Lung (tissue), 13 donors: ENCODE measurements around the gene CHIA. TPM values are rescaled to one million over a fixed set of nuclear protein-coding genes. Genes with fewer than 3 reads are reported as not detected.

Source experiments
- ATAC-seq: fragments of 200-7000 bp; cut with Tn5 transposase; one replicate; pipeline ENCODE4 v1.9.1; 2020; ENCODE audit warnings: moderate number of reproducible peaks; ENCODE audit not compliant: insufficient read depth, low FRiP score
- DNase-seq, 3 donors: peaks; one replicate each; pipeline ENCODE4 v3.0.0-alpha.2; 2013 to 2017
- H3K27ac ChIP-seq, 2 donors: one replicate each; pipeline ENCODE4 v1.5.1; 2013; ENCODE audit warnings: mild to moderate bottlenecking in 2 of 2, moderate library complexity in 2 of 2, control low read depth in 1 of 2, inconsistent platforms in 1 of 2, low read depth in 1 of 2, low read length in 1 of 2
- H3K27me3 ChIP-seq, 3 donors: one replicate each; pipeline ENCODE4 v1.5.1; 2013; ENCODE audit warnings: low read length in 2 of 3; ENCODE audit not compliant: control insufficient read depth in 3 of 3, insufficient read depth in 3 of 3
- H3K36me3 ChIP-seq, 4 donors: one replicate each; pipeline ENCODE4 v1.5.1; 2013; ENCODE audit warnings: low read length in 4 of 4, mild to moderate bottlenecking in 1 of 4, moderate library complexity in 1 of 4; ENCODE audit not compliant: control insufficient read depth in 4 of 4, insufficient read depth in 4 of 4
- H3K4me1 ChIP-seq, 5 donors: one replicate each; pipeline ENCODE4 v1.5.1; 2013; ENCODE audit warnings: low read length in 5 of 5, mild to moderate bottlenecking in 2 of 5, moderate library complexity in 1 of 5; ENCODE audit not compliant: control insufficient read depth in 5 of 5, insufficient read depth in 5 of 5
- H3K4me3 ChIP-seq: one replicate; pipeline ENCODE4 v1.5.1; 2013; ENCODE audit warnings: mild to moderate bottlenecking, control low read depth, moderate library complexity
- H3K9ac ChIP-seq, 2 donors: one replicate each; pipeline ENCODE4 v1.5.1; 2013; ENCODE audit warnings: low read length in 2 of 2, control low read depth in 1 of 2; ENCODE audit not compliant: insufficient read depth in 1 of 2
- H3K9me3 ChIP-seq, 4 donors: one replicate each; pipeline ENCODE4 v1.5.1; 2013; ENCODE audit warnings: low read length in 3 of 4, mild to moderate bottlenecking in 1 of 4, moderate library complexity in 1 of 4; ENCODE audit not compliant: control insufficient read depth in 4 of 4, insufficient read depth in 3 of 4
- WGBS, 2 donors: extraction: QIAGEN DNeasy Blood & Tissue Kit; methylation state at CpG; one replicate each; pipeline ENCODE4 v1.1.7; 2013; 5-methylcytosine and 5-hydroxymethylcytosine counted together
- polyA plus RNA-seq, 2 donors: library from polyadenylated mRNA; stranded (reverse); fragments of 200-250 nt; gene quantifications; one replicate each; pipeline ENCODE4 v1.2.1, GENCODE V29; 2013
- small RNA-seq: library from RNA; depleted of rRNA; stranded (forward); fragments of <200 nt; gene quantifications from one replicate; pipeline ENCODE3, GENCODE V24; 2014; ENCODE audit warnings: low replicate concordance
- total RNA-seq, 2 donors: library from RNA; depleted of rRNA in 1 of 2; stranded (reverse); fragments of >200 nt in 1 of 2; gene quantifications; one replicate each; pipeline ENCODE4 v1.2.1, GENCODE V29; 2014 to 2021
- TF ChIP-seq, protein P1 (sequence below): IDR thresholded peaks from 2 replicates; pipeline ENCODE4 v1.5.1; 2012; ENCODE audit warnings: mild to moderate bottlenecking; ENCODE audit errors: control extremely low read depth, extremely low read depth
- donor health status: control.
- donor health status: control.
- donor health status: Bipolar disorder and iron deficiency.
- donor health status: healthy.
- donor health status: DM: yes; HTN: yes; CAD: no.

CHIA gene
- total and polyA plus RNA-seq, 4 donors, result 0.47 to 11.4 (median 2.4) TPM

DNA sequence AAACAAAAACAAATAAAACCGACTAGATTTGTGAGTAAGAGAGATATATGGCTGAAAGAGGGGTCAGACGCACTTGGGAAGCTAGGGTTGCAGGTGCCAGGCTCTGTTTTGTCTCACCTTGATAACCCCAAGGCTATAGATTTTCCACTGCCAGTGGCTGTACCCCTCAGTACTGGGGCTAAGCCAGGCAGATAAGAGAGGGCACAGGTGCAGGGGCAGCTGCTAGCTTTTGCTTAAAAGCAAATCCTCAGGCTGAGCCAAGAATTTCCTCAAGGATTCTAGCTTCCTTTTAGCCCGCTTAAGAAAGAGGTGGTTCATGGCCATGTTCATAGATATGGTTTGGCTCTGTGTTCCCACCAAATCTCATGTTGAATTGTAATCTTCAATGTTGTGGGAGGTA, 79.0 kb downstream of the CHIA start:
- Histone ChIP-seq H3K4me3 (no peak overlapping the region), H3K9me3 (peaks cover 0 to 2% (median 0%) of the 10 kb centered on the region in 4 donors), H3K36me3 (no peaks in the 10 kb centered on the region), H3K9ac (no peak overlapping the region), H3K27ac (no peak overlapping the region), H3K27me3 (no peaks in the 10 kb centered on the region), H3K4me1 (no peaks in the 10 kb centered on the region)
- ATAC-seq (no peak), DNase-seq (no peak)
- TF ChIP-seq, protein P1, sequence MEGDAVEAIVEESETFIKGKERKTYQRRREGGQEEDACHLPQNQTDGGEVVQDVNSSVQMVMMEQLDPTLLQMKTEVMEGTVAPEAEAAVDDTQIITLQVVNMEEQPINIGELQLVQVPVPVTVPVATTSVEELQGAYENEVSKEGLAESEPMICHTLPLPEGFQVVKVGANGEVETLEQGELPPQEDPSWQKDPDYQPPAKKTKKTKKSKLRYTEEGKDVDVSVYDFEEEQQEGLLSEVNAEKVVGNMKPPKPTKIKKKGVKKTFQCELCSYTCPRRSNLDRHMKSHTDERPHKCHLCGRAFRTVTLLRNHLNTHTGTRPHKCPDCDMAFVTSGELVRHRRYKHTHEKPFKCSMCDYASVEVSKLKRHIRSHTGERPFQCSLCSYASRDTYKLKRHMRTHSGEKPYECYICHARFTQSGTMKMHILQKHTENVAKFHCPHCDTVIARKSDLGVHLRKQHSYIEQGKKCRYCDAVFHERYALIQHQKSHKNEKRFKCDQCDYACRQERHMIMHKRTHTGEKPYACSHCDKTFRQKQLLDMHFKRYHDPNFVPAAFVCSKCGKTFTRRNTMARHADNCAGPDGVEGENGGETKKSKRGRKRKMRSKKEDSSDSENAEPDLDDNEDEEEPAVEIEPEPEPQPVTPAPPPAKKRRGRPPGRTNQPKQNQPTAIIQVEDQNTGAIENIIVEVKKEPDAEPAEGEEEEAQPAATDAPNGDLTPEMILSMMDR, result no peak
- WGBS, 2 donors, result 63 to 75% methylated on average over 3 of the region's 3 CpGs

Small RNA genes within 50 kb of the gene (small RNA-seq; reads per million reads assigned to genes)
- not detected for gene AL356387.2

Other genes with a start within 250 kb of the CHIA start
- gene DRAM2, start 150.8 kb upstream of the CHIA start, total RNA-seq, result 10 to 100 TPM; 28.2 to 76.1 TPM
- 10 to 100 TPM; 34.0 to 46.8 TPM for gene DRAM2, start 150.8 kb upstream of the CHIA start, polyA plus RNA-seq
- 10 to 100 TPM; 28.2 to 71.2 TPM for gene CEPT1, start 150.6 kb upstream of the CHIA start, total RNA-seq
- gene CEPT1, start 150.6 kb upstream of the CHIA start, polyA plus RNA-seq, result 10 to 100 TPM; 18.6 to 24.1 TPM
- 10 to 100 TPM; 39.3 to 61.6 TPM for gene DENND2D, start 90.2 kb upstream of the CHIA start, total RNA-seq
- 10 to 100 TPM; 49.5 to 71.7 TPM for gene DENND2D, start 90.2 kb upstream of the CHIA start, polyA plus RNA-seq
- gene CHI3L2, start 63.1 kb upstream of the CHIA start, total RNA-seq, result 100 to 1,000 TPM in 1 of 2 donors, 10 to 100 TPM in 1; 30.1 to 298 TPM
- gene CHI3L2, start 63.1 kb upstream of the CHIA start, polyA plus RNA-seq, result 100 to 1,000 TPM in 1 of 2 donors, 10 to 100 TPM in 1; 75.6 to 206 TPM
- gene OVGP1, start 136.9 kb downstream of the CHIA start, total RNA-seq, result 1 to 10 TPM; 1.6 to 3.6 TPM
- gene OVGP1, start 136.9 kb downstream of the CHIA start, polyA plus RNA-seq, result 1 to 10 TPM in 1 of 2 donors, under 1 TPM in 1; 0.76 to 1.9 TPM
- gene WDR77, start 158.4 kb downstream of the CHIA start, total RNA-seq, result 10 to 100 TPM; 21.4 to 36.8 TPM
- 10 to 100 TPM; 21.3 to 37.1 TPM for gene WDR77, start 158.4 kb downstream of the CHIA start, polyA plus RNA-seq
- gene ATP5PB, start 158.6 kb downstream of the CHIA start, total RNA-seq, result 100 to 1,000 TPM; 194 to 200 TPM
- gene ATP5PB, start 158.6 kb downstream of the CHIA start, polyA plus RNA-seq, result 100 to 1,000 TPM; 206 to 256 TPM
- gene C1orf162, start 183.1 kb downstream of the CHIA start, total RNA-seq, result 10 to 100 TPM in 1 of 2 donors, 1 to 10 TPM in 1; 6.0 to 67.7 TPM
- 100 to 1,000 TPM; 111 to 121 TPM for gene C1orf162, start 183.1 kb downstream of the CHIA start, polyA plus RNA-seq
- gene ADORA3, start 212.8 kb downstream of the CHIA start, total RNA-seq, result 1 to 10 TPM; 1.1 to 5.6 TPM
- gene ADORA3, start 212.8 kb downstream of the CHIA start, polyA plus RNA-seq, result 10 to 100 TPM in 1 of 2 donors, 1 to 10 TPM in 1; 2.2 to 10.3 TPM
- 1 to 10 TPM; 1.6 to 3.9 TPM for gene TMIGD3, start 212.8 kb downstream of the CHIA start, total RNA-seq
- gene TMIGD3, start 212.8 kb downstream of the CHIA start, polyA plus RNA-seq, result 10 to 100 TPM in 1 of 2 donors, 1 to 10 TPM in 1; 4.2 to 34.6 TPM